SK-N-SH treated with all-trans-retinoic acid at 6 μM for 48 hours (cell line): ENCODE data around the gene ANKMY2.

Source experiments
- ARNTL ChIP-seq: fragments of 450-650 bp; formaldehyde crosslinking; IDR thresholded peaks from 2 replicates; pipeline ENCODE4 v1.5.0; 2020; ENCODE audit warnings: low read depth, mild to moderate bottlenecking, moderate library complexity, borderline replicate concordance
- BACH2 ChIP-seq: fragments of 250-450 bp; sonication (Bioruptor Pico); IDR thresholded peaks from 2 replicates; pipeline ENCODE4 v1.9.0; 2021; ENCODE audit warnings: mild to moderate bottlenecking, borderline replicate concordance
- CSRNP3 ChIP-seq: fragments of 250-450 bp; sonication (Bioruptor Pico); IDR thresholded peaks from 2 replicates; pipeline ENCODE4 v1.5.1; 2021; ENCODE audit warnings: mild to moderate bottlenecking, moderate library complexity
- ESRRG ChIP-seq: fragments of 250-450 bp; sonication (Bioruptor Pico); IDR thresholded peaks from 2 replicates; pipeline ENCODE4 v1.6.1; 2021; ENCODE audit warnings: mild to moderate bottlenecking
- OSR1 ChIP-seq: fragments of 250-450 bp; sonication (Bioruptor Pico); IDR thresholded peaks from 2 replicates; pipeline ENCODE4 v1.8.0; 2022; ENCODE audit warnings: moderate library complexity, mild to moderate bottlenecking, inconsistent platforms
- PATZ1 ChIP-seq: fragments of 250-450 bp; sonication (Bioruptor Pico); IDR thresholded peaks from 2 replicates; pipeline ENCODE4 v1.8.0; 2020; ENCODE audit warnings: mild to moderate bottlenecking, moderate library complexity, borderline replicate concordance
- RARB ChIP-seq: fragments of 250-450 bp; sonication (Bioruptor Pico); IDR thresholded peaks from 2 replicates; pipeline ENCODE4 v1.8.0; 2021; ENCODE audit warnings: mild to moderate bottlenecking, moderate library complexity
- SNAI2 ChIP-seq: fragments of 250-450 bp; sonication (Bioruptor Pico); IDR thresholded peaks from 2 replicates; pipeline ENCODE4 v1.5.0; 2020; ENCODE audit warnings: mild to moderate bottlenecking, moderate library complexity
- TCF4 ChIP-seq: fragments of 250-450 bp; sonication (Bioruptor Pico); IDR thresholded peaks from 2 replicates; pipeline ENCODE4 v1.8.0; 2021; ENCODE audit warnings: mild to moderate bottlenecking, moderate library complexity, borderline replicate concordance
- ZFP3 ChIP-seq: fragments of 250-450 bp; sonication (Bioruptor Pico); IDR thresholded peaks from 2 replicates; pipeline ENCODE4 v1.5.0; 2020; ENCODE audit warnings: mild to moderate bottlenecking, moderate library complexity
- ZFP30 ChIP-seq: fragments of 450-650 bp; formaldehyde crosslinking; IDR thresholded peaks from 2 replicates; pipeline ENCODE4 v1.5.0; 2022; ENCODE audit warnings: mild to moderate bottlenecking, moderate library complexity
- ZNF8 ChIP-seq: fragments of 450-650 bp; formaldehyde crosslinking; IDR thresholded peaks from 2 replicates; pipeline ENCODE4 v1.5.0; 2020; ENCODE audit warnings: mild to moderate bottlenecking, moderate library complexity
- TF ChIP-seq, protein P1 (sequence below): fragments of 250-450 bp; sonication (Bioruptor Pico); IDR thresholded peaks from 2 replicates; pipeline ENCODE4 v1.5.1; 2020; ENCODE audit warnings: low read depth, mild to moderate bottlenecking, moderate library complexity
- TF ChIP-seq, protein P2 (sequence below): fragments of 250-450 bp; sonication (Bioruptor Pico); IDR thresholded peaks from 2 replicates; pipeline ENCODE4 v1.8.0; 2021; ENCODE audit warnings: low read depth, mild to moderate bottlenecking, moderate library complexity, borderline replicate concordance

- TF ChIP-seq BACH2 (CRISPR knock-in tag) (no peak), PATZ1 (CRISPR knock-in tag) (no peak), SNAI2 (CRISPR knock-in tag) (no peak), TCF4 (no peak), ZFP3 (CRISPR knock-in tag) (no peak), OSR1 (CRISPR knock-in tag) (no peak), ZFP30 (CRISPR knock-in tag) (no peak), ARNTL (no peak), RARB (CRISPR knock-in tag) (no peak), ZNF8 (CRISPR knock-in tag) (no peak), ESRRG (no peak), CSRNP3 (CRISPR knock-in tag) (no peak)
- TF ChIP-seq, protein P1, sequence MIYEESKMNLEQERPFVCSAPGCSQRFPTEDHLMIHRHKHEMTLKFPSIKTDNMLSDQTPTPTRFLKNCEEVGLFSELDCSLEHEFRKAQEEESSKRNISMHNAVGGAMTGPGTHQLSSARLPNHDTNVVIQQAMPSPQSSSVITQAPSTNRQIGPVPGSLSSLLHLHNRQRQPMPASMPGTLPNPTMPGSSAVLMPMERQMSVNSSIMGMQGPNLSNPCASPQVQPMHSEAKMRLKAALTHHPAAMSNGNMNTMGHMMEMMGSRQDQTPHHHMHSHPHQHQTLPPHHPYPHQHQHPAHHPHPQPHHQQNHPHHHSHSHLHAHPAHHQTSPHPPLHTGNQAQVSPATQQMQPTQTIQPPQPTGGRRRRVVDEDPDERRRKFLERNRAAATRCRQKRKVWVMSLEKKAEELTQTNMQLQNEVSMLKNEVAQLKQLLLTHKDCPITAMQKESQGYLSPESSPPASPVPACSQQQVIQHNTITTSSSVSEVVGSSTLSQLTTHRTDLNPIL (CRISPR knock-in tag) = no peak
- TF ChIP-seq, protein P2, sequence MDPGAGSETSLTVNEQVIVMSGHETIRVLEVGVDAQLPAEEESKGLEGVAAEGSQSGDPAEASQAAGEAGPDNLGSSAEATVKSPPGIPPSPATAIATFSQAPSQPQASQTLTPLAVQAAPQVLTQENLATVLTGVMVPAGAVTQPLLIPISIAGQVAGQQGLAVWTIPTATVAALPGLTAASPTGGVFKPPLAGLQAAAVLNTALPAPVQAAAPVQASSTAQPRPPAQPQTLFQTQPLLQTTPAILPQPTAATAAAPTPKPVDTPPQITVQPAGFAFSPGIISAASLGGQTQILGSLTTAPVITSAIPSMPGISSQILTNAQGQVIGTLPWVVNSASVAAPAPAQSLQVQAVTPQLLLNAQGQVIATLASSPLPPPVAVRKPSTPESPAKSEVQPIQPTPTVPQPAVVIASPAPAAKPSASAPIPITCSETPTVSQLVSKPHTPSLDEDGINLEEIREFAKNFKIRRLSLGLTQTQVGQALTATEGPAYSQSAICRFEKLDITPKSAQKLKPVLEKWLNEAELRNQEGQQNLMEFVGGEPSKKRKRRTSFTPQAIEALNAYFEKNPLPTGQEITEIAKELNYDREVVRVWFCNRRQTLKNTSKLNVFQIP (CRISPR knock-in tag) = no peak
Measured at GRCh38 chr7:16626388-16626787, 19.2 kb downstream of the ANKMY2 start.
